Panc1 (cell line): ENCODE data around the gene FGR.

Source experiments
- CTCF ChIP-seq: fragments of 450-650 bp; IDR thresholded peaks from 2 replicates; pipeline ENCODE4 v1.5.1; 2017; ENCODE audit warnings: mild to moderate bottlenecking
- POLR2AphosphoS5 ChIP-seq: IDR thresholded peaks from 2 replicates; pipeline ENCODE4 v1.6.1; 2012; ENCODE audit warnings: mild to moderate bottlenecking, low read depth, low read length, moderate library complexity
- REST ChIP-seq, 2 experiments: IDR thresholded peaks; 2 replicates each; pipeline ENCODE4 v1.6.1; 2011 to 2012; ENCODE audit warnings: low read depth in 2 of 2, control low read depth in 1 of 2, low read length in 1 of 2, mild to moderate bottlenecking in 1 of 2, moderate library complexity in 1 of 2; ENCODE audit not compliant: insufficient read depth in 1 of 2
- SIN3A ChIP-seq: IDR thresholded peaks from 2 replicates; pipeline ENCODE4 v1.6.1; 2012; ENCODE audit warnings: low read depth, mild to moderate bottlenecking, low read length, moderate library complexity, borderline replicate concordance; ENCODE audit not compliant: insufficient read depth
- TCF7L2 ChIP-seq: IDR thresholded peaks from 2 replicates; pipeline ENCODE4 v1.6.1; 2011; ENCODE audit warnings: mild to moderate bottlenecking, low read depth, low read length, inconsistent platforms

- TF ChIP-seq CTCF (no peak), POLR2AphosphoS5 (no peak), SIN3A (no peak), REST (IDR thresholded peaks at IDR 0.05; ENCODE audit: insufficient read depth in 1 of 2, low read depth in 2 of 2, low read length in 1 of 2) (no peak), TCF7L2 (no peak)
These were observed 10.4 kb downstream of the FGR start for GRCh38 chr1:27624467-27625178.
